Uterus (tissue), 2 donors: ENCODE measurements around the gene USP10.

Experiments
- CTCF ChIP-seq, 4 experiments: fragments of 200-600 bp in 2 of 4; fragments of 450-650 bp in 2 of 4; sonication (generic) in 2 of 4; IDR thresholded peaks; one replicate each; pipeline ENCODE4 v1.5.1; 2016 to 2019; ENCODE audit warnings: antibody characterized with exemption in 4 of 4, mild to moderate bottlenecking in 2 of 4, moderate library complexity in 1 of 4
- POLR2A ChIP-seq, 2 donors: fragments of 450-650 bp; IDR thresholded peaks; one replicate each; pipeline ENCODE4 v1.6.1; 2016; ENCODE audit warnings: antibody characterized with exemption in 2 of 2, mild to moderate bottlenecking in 1 of 2, moderate library complexity in 1 of 2

GRCh38 chr16:84774810-84775209, 75.0 kb downstream of the USP10 start:
- no peak for TF ChIP-seq CTCF (IDR thresholded peaks at IDR 0.05)
- TF ChIP-seq POLR2A (IDR thresholded peaks at IDR 0.05) = no peak
